ENCODE measurements around the gene LAMA3.

- no peak for TF ChIP-seq CTCF (IDR thresholded peaks at IDR 0.05)
- no peak for TF ChIP-seq POLR2A (IDR thresholded peaks at IDR 0.05)
These were observed 282.5 kb downstream of the LAMA3 start for GRCh38 chr18:23971666-23972230.

Measured in adrenal gland (tissue), 5 donors.